Ascending aorta (tissue), 2 donors: ENCODE results near the gene GBE1. TPM values are rescaled to one million over a fixed set of nuclear protein-coding genes. Genes with fewer than 3 reads are reported as not detected.
A peak's percentile ranks its signal among the peaks of the same experiment; 100 is the strongest.

Source experiments
- DNase-seq, 2 donors: peaks; one replicate each; pipeline ENCODE4 v3.0.0-alpha.2; 2019; ENCODE audit warnings: low spot score in 2 of 2
- H3K27ac ChIP-seq, 2 donors: fragments of 200-600 bp; sonication (generic); one replicate each; pipeline ENCODE4 v1.5.1; 2016 to 2017; ENCODE audit warnings: mild to moderate bottlenecking in 1 of 2
- H3K27me3 ChIP-seq: fragments of 200-600 bp; sonication (generic); one replicate; pipeline ENCODE4 v1.5.1; 2017
- H3K36me3 ChIP-seq, 2 donors: fragments of 200-600 bp; sonication (generic); one replicate each; pipeline ENCODE4 v1.5.1; 2016
- H3K4me1 ChIP-seq, 2 donors: fragments of 200-600 bp; sonication (generic); one replicate each; pipeline ENCODE4 v1.5.1; 2016 to 2017; ENCODE audit warnings: mild to moderate bottlenecking in 1 of 2
- H3K4me3 ChIP-seq, 2 donors: fragments of 200-600 bp; sonication (generic); one replicate each; pipeline ENCODE4 v1.5.1; 2016 to 2017; ENCODE audit warnings: mild to moderate bottlenecking in 1 of 2
- H3K9me3 ChIP-seq, 2 donors: fragments of 200-600 bp; sonication (generic); one replicate each; pipeline ENCODE4 v1.5.1; 2016
- CTCF ChIP-seq, 3 experiments: fragments of 200-600 bp in 2 of 3; fragments of 450-650 bp in 1 of 3; sonication (generic) in 2 of 3; IDR thresholded peaks; one replicate each; pipeline ENCODE4 v1.5.1; 2016 to 2019; ENCODE audit warnings: antibody characterized with exemption in 3 of 3, mild to moderate bottlenecking in 1 of 3, moderate library complexity in 1 of 3
- intact Hi-C: fragments of 100-400 bp; cut with DNase I; formaldehyde crosslinking; loops from one replicate; pipeline ENCODE4 v1.15.1; 2023
- total RNA-seq: library from RNA; depleted of rRNA; stranded (reverse); fragments of >200 nt; gene quantifications from one replicate; pipeline ENCODE4 v1.1.0, GENCODE V29; 2016

GBE1 gene
- total RNA-seq, 1 donor from 2014 or later = 20.8 TPM

DNA sequence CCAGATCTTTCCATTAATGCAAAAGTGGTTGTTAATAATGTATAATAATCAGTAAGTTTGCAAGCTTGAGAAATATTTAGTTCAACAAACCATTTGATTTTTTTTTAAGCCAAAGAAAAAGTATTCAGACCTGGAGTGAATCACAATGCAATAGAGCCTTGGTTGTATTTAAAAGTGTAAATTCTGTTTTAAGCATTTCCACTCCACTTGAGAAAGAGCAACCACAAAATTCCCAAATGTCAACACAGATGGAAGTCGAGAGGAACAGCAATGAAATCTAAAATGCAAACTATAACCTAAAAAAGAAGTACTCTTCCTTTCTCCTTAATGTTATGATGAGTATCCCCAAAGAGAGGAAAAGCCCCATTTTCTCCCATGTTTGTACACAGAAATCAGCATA is 20.2 kb downstream of the GBE1 start:
- intact Hi-C loops = no loop called here
- Histone ChIP-seq H3K9me3 (no peaks in the 10 kb centered on the region), H3K4me3 (no peak overlapping the region), H3K27me3 (no peaks in the 10 kb centered on the region), H3K36me3 (no peaks in the 10 kb centered on the region), H3K4me1 (peaks cover 2 to 44% of the 10 kb centered on the region in 2 donors), H3K27ac (peak overlapping the region; percentile 81 to 92)
- DNase-seq = no peak
- TF ChIP-seq CTCF (IDR thresholded peaks at IDR 0.05) = no peak

GRCh38 chr3:81740731-81741130 is 20.7 kb downstream of the GBE1 start:
- no peaks in the 10 kb centered on the region for H3K27me3 ChIP-seq
- H3K4me3 ChIP-seq = no peak overlapping the region
- no peaks in the 10 kb centered on the region for H3K9me3 ChIP-seq
- H3K4me1 ChIP-seq = peaks cover 2 to 44% of the 10 kb centered on the region in 2 donors
- H3K36me3 ChIP-seq = no peaks in the 10 kb centered on the region
- no peak for DNase-seq
- H3K27ac ChIP-seq = peak overlapping the region; percentile 81 to 92
- TF ChIP-seq CTCF (IDR thresholded peaks at IDR 0.05) = no peak
- intact Hi-C loops = no loop called here

- no peaks in the 10 kb centered on the region for H3K9me3 ChIP-seq
- H3K4me1 ChIP-seq = peaks cover 0 to 9% of the 10 kb centered on the region in 2 donors
- no peak for TF ChIP-seq CTCF (IDR thresholded peaks at IDR 0.05)
- no peak overlapping the region for H3K27ac ChIP-seq
- no peak for DNase-seq
- no peaks in the 10 kb centered on the region for H3K27me3 ChIP-seq
- intact Hi-C loops = no loop called here
- no peak overlapping the region for H3K4me3 ChIP-seq
- no peaks in the 10 kb centered on the region for H3K36me3 ChIP-seq
These were observed 26.1 kb downstream of the GBE1 start for GRCh38 chr3:81735334-81735733.

DNA sequence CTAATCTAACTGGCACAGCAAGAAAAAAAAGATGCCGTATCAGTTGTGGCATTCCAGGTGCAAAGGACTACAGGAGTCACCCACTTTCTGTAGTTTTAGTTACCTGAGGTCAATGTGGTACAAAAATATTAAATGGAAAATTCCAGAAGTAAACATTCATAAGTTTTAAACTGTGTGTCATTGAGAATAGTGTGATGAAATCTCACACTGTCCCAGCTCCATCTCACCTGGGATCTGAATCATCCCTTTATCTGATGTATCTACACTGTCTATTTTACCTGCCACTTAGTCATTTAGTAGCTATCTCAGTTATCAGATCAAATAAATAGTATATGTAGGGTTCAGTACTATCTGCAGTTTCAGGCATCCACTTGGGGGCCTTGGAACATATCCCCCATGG is 26.7 kb downstream of the GBE1 start:
- Histone ChIP-seq H3K4me3 (no peak overlapping the region), H3K27me3 (no peaks in the 10 kb centered on the region), H3K9me3 (no peaks in the 10 kb centered on the region), H3K36me3 (no peaks in the 10 kb centered on the region), H3K27ac (no peak overlapping the region), H3K4me1 (peaks cover 0 to 3% of the 10 kb centered on the region in 2 donors)
- no peak for DNase-seq
- no peak for TF ChIP-seq CTCF (IDR thresholded peaks at IDR 0.05)
- intact Hi-C loops = no loop called here

- H3K9me3 ChIP-seq = no peaks in the 10 kb centered on the region
- H3K27ac ChIP-seq = no peak overlapping the region
- H3K36me3 ChIP-seq = no peaks in the 10 kb centered on the region
- H3K4me3 ChIP-seq = no peak overlapping the region
- H3K27me3 ChIP-seq = no peaks in the 10 kb centered on the region
- intact Hi-C loops = no loop called here
- peaks cover 0 to 4% of the 10 kb centered on the region in 2 donors for H3K4me1 ChIP-seq
- no peak for TF ChIP-seq CTCF (IDR thresholded peaks at IDR 0.05)
- DNase-seq = no peak
These were observed 28.8 kb downstream of the GBE1 start for GRCh38 chr3:81732642-81733041.
